Epithelial cell of esophagus (primary cell): ENCODE measurements around the gene RTL10.

ENCODE experiments used
- DNase-seq: peaks from one replicate; pipeline ENCODE4 v3.0.0; 2010; ENCODE audit warnings: low read depth
- H3K4me3 ChIP-seq: 2 replicates; pipeline ENCODE4 v1.5.1; 2011; ENCODE audit warnings: mild to moderate bottlenecking, low read length, control low read depth
- TF ChIP-seq, protein P1 (sequence below): IDR thresholded peaks from 2 replicates; pipeline ENCODE4 v1.5.1; 2011; ENCODE audit warnings: low read depth, mild to moderate bottlenecking, low read length, control low read depth, inconsistent platforms; ENCODE audit not compliant: insufficient read depth; ENCODE audit errors: missing control alignments

Gene RTL10

DNA sequence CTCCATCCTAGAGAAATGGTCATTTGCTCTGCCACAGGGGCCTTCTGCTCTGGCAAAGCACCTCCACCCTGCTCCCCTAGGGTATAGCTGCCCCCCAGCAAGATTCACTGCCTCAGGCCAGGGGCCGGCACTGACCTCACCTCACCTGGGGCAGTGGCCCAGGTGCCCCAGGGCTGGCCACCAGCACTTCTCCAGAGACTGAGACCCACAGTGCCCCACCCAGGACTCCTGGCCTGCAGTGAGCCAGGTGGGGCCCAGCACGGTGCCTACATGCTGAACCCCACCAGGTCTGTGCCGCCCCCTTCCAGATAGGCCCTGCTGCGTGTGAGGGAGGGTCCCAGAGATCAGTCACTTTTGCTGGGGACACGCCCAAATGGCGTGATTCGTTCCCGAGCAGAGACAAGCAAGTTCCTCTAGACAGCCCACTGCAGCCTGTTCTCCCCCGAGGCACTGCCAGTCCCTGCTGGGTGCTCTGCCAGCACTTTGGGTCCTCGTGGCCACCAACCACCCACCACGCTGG lies 10.8 kb downstream of the RTL10 start:
- no peak for DNase-seq
- TF ChIP-seq, protein P1, sequence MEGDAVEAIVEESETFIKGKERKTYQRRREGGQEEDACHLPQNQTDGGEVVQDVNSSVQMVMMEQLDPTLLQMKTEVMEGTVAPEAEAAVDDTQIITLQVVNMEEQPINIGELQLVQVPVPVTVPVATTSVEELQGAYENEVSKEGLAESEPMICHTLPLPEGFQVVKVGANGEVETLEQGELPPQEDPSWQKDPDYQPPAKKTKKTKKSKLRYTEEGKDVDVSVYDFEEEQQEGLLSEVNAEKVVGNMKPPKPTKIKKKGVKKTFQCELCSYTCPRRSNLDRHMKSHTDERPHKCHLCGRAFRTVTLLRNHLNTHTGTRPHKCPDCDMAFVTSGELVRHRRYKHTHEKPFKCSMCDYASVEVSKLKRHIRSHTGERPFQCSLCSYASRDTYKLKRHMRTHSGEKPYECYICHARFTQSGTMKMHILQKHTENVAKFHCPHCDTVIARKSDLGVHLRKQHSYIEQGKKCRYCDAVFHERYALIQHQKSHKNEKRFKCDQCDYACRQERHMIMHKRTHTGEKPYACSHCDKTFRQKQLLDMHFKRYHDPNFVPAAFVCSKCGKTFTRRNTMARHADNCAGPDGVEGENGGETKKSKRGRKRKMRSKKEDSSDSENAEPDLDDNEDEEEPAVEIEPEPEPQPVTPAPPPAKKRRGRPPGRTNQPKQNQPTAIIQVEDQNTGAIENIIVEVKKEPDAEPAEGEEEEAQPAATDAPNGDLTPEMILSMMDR: no peak
- no peak overlapping the region for H3K4me3 ChIP-seq

- TF ChIP-seq, protein P1: no peak
- H3K4me3 ChIP-seq: no peak overlapping the region
- no peak for DNase-seq
Observed at GRCh38 chr22:19843107-19843856, 11.4 kb downstream of the RTL10 start.

DNA sequence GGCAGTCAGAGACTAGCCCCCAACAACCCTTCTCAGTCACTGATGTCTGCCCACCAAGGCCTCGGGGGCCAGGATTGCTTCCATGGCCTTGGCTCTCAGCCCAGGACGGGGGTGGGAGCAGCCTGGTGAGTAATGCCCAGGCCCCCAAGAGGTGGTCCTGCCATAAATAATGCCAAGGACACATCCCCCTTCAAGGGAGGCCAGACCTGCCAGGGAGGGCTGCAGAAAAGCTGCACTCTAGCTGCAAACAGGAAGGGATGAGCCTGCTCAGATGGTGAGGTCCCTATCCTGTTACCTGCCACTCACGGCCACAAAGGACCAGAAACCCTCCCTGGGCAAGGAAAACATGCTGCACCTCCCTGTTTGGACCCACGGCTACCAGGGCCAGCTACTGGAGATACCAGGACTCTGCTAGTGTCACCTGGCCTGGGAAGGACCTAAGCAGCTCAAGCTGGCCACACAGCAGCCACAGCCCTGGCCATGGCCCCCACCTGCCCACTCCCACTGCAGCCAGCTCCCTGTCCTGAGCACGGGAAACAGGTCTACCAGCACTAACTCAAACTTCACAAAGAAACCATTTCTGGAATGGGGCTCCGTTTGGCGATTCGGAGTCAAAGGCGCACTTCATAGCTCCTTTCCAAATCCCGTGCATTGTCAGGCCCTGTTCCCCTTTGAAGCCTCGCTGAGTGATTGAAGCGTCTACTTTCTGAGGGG lies 12.1 kb downstream of the RTL10 start:
- no peak overlapping the region for H3K4me3 ChIP-seq
- DNase-seq: no peak
- TF ChIP-seq, protein P1: no peak

DNA sequence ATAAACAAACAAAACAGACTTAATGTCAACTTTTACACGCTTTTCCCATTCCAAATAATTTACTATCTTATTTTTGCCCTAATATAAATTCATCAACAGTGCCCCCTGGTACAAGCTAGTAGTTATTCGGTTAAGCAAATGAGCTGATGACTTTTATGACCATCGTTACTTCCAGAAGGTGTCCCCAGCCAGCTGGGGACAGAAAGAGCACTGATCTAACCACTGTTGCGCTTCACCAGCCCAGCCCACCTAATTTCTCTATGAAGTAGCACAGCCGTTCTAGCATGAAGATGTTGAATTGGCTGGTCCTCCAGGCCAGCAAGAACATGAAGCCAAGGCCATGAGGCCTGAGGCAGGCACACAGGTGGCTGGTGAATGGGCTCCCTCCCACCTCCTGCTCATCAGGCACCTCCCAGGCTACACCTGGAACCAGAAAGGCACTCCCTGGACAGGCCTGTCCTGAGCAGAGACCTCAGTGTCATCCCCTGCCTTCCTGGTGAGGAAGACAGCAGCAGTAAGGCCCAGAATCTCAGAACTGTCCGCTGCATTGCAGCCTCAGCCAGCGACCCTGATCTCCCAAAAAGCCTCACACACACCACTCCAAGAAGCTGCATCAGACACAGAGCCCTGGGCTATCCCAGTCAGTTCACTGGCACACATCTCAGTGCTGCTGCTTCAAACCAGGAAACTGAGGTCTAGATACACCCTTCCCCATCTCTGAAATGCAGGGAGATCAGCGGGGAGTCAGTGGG lies 12.9 kb downstream of the RTL10 start:
- H3K4me3 ChIP-seq: no peak overlapping the region
- DNase-seq: no peak
- TF ChIP-seq, protein P1: no peak

DNA sequence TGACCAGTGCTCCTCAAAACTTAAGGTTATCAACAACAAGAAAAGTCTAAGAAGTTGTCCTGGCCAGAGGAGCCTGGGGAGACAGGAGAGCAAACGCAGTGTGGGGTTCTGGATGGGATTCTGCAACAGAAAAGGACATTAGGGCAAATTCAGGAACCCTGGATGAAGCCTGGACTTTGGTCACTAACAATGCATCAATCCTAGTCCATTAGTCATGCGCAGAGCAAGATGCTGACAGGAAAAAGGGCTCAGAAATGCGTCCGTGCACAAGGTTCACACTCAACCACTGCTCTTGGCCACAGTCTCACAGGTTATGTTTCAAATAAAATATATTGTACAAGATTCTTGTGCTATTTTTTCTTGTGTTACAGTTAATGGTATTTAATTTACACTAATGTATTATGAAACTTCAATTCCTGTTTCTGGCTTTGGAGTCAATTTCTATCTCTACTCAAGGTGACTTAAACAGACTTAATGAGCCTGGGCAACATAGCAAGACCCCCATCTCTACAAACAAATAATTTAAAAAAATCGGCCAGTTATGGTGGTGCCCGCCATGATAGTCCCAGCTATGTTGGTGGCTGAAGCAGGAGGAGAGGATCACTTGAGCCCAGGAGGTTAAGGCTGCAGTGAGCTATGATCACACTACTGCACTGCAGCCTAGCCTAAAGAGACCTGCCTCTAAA lies 13.6 kb downstream of the RTL10 start:
- no peak for DNase-seq
- TF ChIP-seq, protein P1: no peak
- no peak overlapping the region for H3K4me3 ChIP-seq

GRCh38 chr22:19840059-19840458 lies 14.6 kb downstream of the RTL10 start:
- TF ChIP-seq, protein P1: no peak
- no peak overlapping the region for H3K4me3 ChIP-seq
- DNase-seq: no peak
